Ishikawa (cell line): ENCODE measurements around the gene ARHGAP45.

Experiments
- EGR1 ChIP-seq: IDR thresholded peaks from 2 replicates; pipeline ENCODE4 v1.6.1; 2012
- REST ChIP-seq: IDR thresholded peaks from 2 replicates; pipeline ENCODE4 v1.6.1; 2012; ENCODE audit warnings: low read depth, mild to moderate bottlenecking
- TAF1 ChIP-seq: IDR thresholded peaks from 2 replicates; pipeline ENCODE4 v1.6.1; 2012; ENCODE audit warnings: low read depth, mild to moderate bottlenecking
- YY1 ChIP-seq: IDR thresholded peaks from 2 replicates; pipeline ENCODE4 v1.6.1; 2012; ENCODE audit warnings: low read depth

GRCh38 chr19:1018932-1019615 lies 47.9 kb upstream of the ARHGAP45 start:
- TF ChIP-seq TAF1 (no peak), EGR1 (no peak), YY1 (no peak), REST (no peak)
